A549 (cell line): Measurements from ENCODE around the gene CD96. TPM values are rescaled to one million over a fixed set of nuclear protein-coding genes. Genes with fewer than 3 reads are reported as not detected.

Source experiments
- ATAC-seq, 2 experiments: fragments of 200-7000 bp in 1 of 2; fragments of >200 bp in 1 of 2; cut with Nextera tagmentation in 1 of 2; cut with Tn5 transposase in 1 of 2; 3 replicates each; pipeline versions ENCODE4 v1.8.0 to v1.9.1; 2018 to 2020; ENCODE audit warnings: mild to moderate bottlenecking in 1 of 2, moderate library complexity in 1 of 2
- CTCF ChIA-PET: fragments of 300-600 bp; sonication (Branson Sonifier 250); formaldehyde crosslinking; extraction: SDS; loops from one replicate; lab custom pipeline; 2021; ENCODE audit warnings: antibody characterized with exemption, inconsistent platforms; lab: Yijun Ruan, JAX
- POLR2A ChIA-PET: fragments of 350-600 bp; formaldehyde crosslinking; extraction: SDS; loops from one replicate; lab custom pipeline; 2021; ENCODE audit warnings: antibody characterized with exemption, inconsistent platforms; lab: Yijun Ruan, JAX
- DNase-seq, 2 experiments: peaks; one replicate each; pipeline versions ENCODE4 v3.0.0 to v3.0.0-alpha.2; 2011 to 2016; ENCODE audit warnings: low read depth in 1 of 2, low spot score in 1 of 2
- FAIRE-seq: peaks from 2 replicates; lab custom pipeline; 2011; peaks lifted over from hg19 to GRCh38; lab: Jason Lieb, UNC
- H3K27ac ChIP-seq, 2 experiments: fragments of >200 bp; sonication (Bioruptor Twin); formaldehyde crosslinking; 3 replicates each; pipeline ENCODE4 v1.5.1; 2016 to 2017
- H3K4me1 ChIP-seq: fragments of >200 bp; sonication (Bioruptor Twin); formaldehyde crosslinking; 3 replicates; pipeline ENCODE4 v1.6.1; 2016
- H3K4me2 ChIP-seq: fragments of >200 bp; sonication (Bioruptor Twin); formaldehyde crosslinking; 3 replicates; pipeline ENCODE4 v1.6.1; 2016
- H3K4me3 ChIP-seq: fragments of >200 bp; sonication (Bioruptor Twin); formaldehyde crosslinking; 3 replicates; pipeline ENCODE4 v1.5.1; 2016
- H3K9me3 ChIP-seq: fragments of >200 bp; sonication (Bioruptor Twin); formaldehyde crosslinking; 3 replicates; pipeline ENCODE4 v1.6.1; 2016
- BCL3 ChIP-seq: fragments of >200 bp; sonication (Bioruptor Twin); formaldehyde crosslinking; IDR thresholded peaks from 3 replicates; pipeline ENCODE4 v1.6.1; 2016
- BHLHE40 ChIP-seq: IDR thresholded peaks from 2 replicates; pipeline ENCODE4 v1.6.1; 2012; ENCODE audit warnings: low read depth, low read length, inconsistent platforms
- CBX2 ChIP-seq: fragments of 200-600 bp; sonication (generic); IDR thresholded peaks from 2 replicates; pipeline ENCODE4 v1.6.1; 2016; ENCODE audit warnings: low read depth, mild to moderate bottlenecking, borderline replicate concordance
- CEBPB ChIP-seq, 2 experiments: fragments of >200 bp in 1 of 2; sonication (Bioruptor Twin) in 1 of 2; formaldehyde crosslinking in 1 of 2; IDR thresholded peaks; 2 replicates each; pipeline ENCODE4 v1.6.1; 2012 to 2016
- CHD4 ChIP-seq: fragments of 200-600 bp; sonication (generic); IDR thresholded peaks from 2 replicates; pipeline ENCODE4 v1.6.1; 2016; ENCODE audit warnings: antibody characterized with exemption, mild to moderate bottlenecking, borderline replicate concordance
- CTCF ChIP-seq: fragments of >200 bp; sonication (Bioruptor Twin); formaldehyde crosslinking; IDR thresholded peaks from 3 replicates; pipeline ENCODE4 v1.5.1; 2016
- E2F6 ChIP-seq: IDR thresholded peaks from 2 replicates; pipeline ENCODE4 v1.6.1; 2012; ENCODE audit warnings: low read depth, borderline replicate concordance
- EHF ChIP-seq: fragments of 250-450 bp; sonication (Bioruptor Pico); IDR thresholded peaks from 2 replicates; pipeline ENCODE4 v1.5.0; 2020; ENCODE audit warnings: mild to moderate bottlenecking
- ESRRA ChIP-seq: fragments of 150-350 bp; IDR thresholded peaks from 2 replicates; pipeline ENCODE4 v1.6.1; 2014; ENCODE audit warnings: mild to moderate bottlenecking, low read length, borderline replicate concordance
- GATA3 ChIP-seq: IDR thresholded peaks from 2 replicates; pipeline ENCODE4 v1.6.1; 2012; ENCODE audit warnings: borderline replicate concordance
- HOXA7 ChIP-seq: fragments of 250-450 bp; sonication (Bioruptor Pico); IDR thresholded peaks from 2 replicates; pipeline ENCODE4 v1.5.0; 2020; ENCODE audit warnings: mild to moderate bottlenecking, moderate library complexity
- HOXB5 ChIP-seq: fragments of 250-450 bp; sonication (Bioruptor Pico); IDR thresholded peaks from 2 replicates; pipeline ENCODE4 v1.5.0; 2020; ENCODE audit warnings: mild to moderate bottlenecking, moderate library complexity
- KDM5A ChIP-seq: fragments of 200-600 bp; sonication (generic); IDR thresholded peaks from 2 replicates; pipeline ENCODE4 v1.6.1; 2016; ENCODE audit warnings: antibody characterized with exemption, mild to moderate bottlenecking
- MAZ ChIP-seq: fragments of 150-350 bp; IDR thresholded peaks from 2 replicates; pipeline ENCODE4 v1.6.1; 2014; ENCODE audit warnings: antibody characterized with exemption, low read depth, low read length, borderline replicate concordance
- NPAS2 ChIP-seq: fragments of 250-450 bp; sonication (Bioruptor Pico); IDR thresholded peaks from 2 replicates; pipeline ENCODE4 v1.8.0; 2022; ENCODE audit warnings: mild to moderate bottlenecking, moderate library complexity, borderline replicate concordance
- POLR2A ChIP-seq: IDR thresholded peaks from 2 replicates; pipeline ENCODE4 v1.6.1; 2012; ENCODE audit warnings: mild to moderate bottlenecking, low read length
- POLR2AphosphoS2 ChIP-seq: conservative IDR thresholded peaks from 2 replicates; pipeline ENCODE4 v1.6.1; 2012; ENCODE audit warnings: low read length, improper control_type of control experiment, inconsistent platforms
- RAD21 ChIP-seq, 2 experiments: fragments of >200 bp in 1 of 2; sonication (Bioruptor Twin) in 1 of 2; formaldehyde crosslinking in 1 of 2; IDR thresholded peaks in 1 of 2; conservative IDR thresholded peaks in 1 of 2; 2 replicates in 1 of 2; 3 replicates in 1 of 2; pipeline ENCODE4 v1.6.1; 2012 to 2018; ENCODE audit warnings: inconsistent platforms in 1 of 2
- SMC3 ChIP-seq: fragments of >200 bp; sonication (Bioruptor Twin); formaldehyde crosslinking; IDR thresholded peaks from 3 replicates; pipeline ENCODE4 v1.6.1; 2018; ENCODE audit warnings: inconsistent platforms
- TFCP2L1 ChIP-seq: fragments of 250-450 bp; sonication (Bioruptor Pico); IDR thresholded peaks from 2 replicates; pipeline ENCODE4 v1.5.0; 2021; ENCODE audit warnings: mild to moderate bottlenecking
- ZSCAN20 ChIP-seq: fragments of 250-450 bp; sonication (Bioruptor Pico); IDR thresholded peaks from 2 replicates; pipeline ENCODE4 v1.8.0; 2022; ENCODE audit warnings: mild to moderate bottlenecking, moderate library complexity
- WGBS: methylation state at CpG from one replicate; pipeline ENCODE4 v1.1.6; 2017; ENCODE audit errors: missing lambda C conversion rate; 5-methylcytosine and 5-hydroxymethylcytosine counted together
- polyA plus RNA-seq, 4 experiments: library from polyadenylated mRNA; depleted of rRNA in 3 of 4; stranded (reverse); fragments of >200 nt; fragmentation: RNase III in 1 of 4; extraction: RNeasy Plus Mini Kit Qiagen cat#74134 plus additional on column Dnase treatment in 1 of 4; gene quantifications; 2 replicates in 3 of 4; 3 replicates in 1 of 4; pipeline ENCODE4 v1.2.3, GENCODE V29; 2011 to 2017
- TF ChIP-seq, protein P1 (sequence below): fragments of 150-350 bp; IDR thresholded peaks from 2 replicates; pipeline ENCODE4 v1.6.1; 2014; ENCODE audit warnings: low read depth, mild to moderate bottlenecking, low read length
- TF ChIP-seq, protein P2 (sequence below): fragments of 250-450 bp; sonication (Bioruptor Pico); IDR thresholded peaks from 2 replicates; pipeline ENCODE4 v1.5.0; 2020; ENCODE audit warnings: low read depth, mild to moderate bottlenecking, moderate library complexity
- TF ChIP-seq, protein P3 (sequence below): fragments of 450-650 bp; IDR thresholded peaks from 2 replicates; pipeline ENCODE4 v1.6.1; 2014; ENCODE audit warnings: antibody characterized with exemption
- TF ChIP-seq, protein P4 (sequence below): fragments of >200 bp; sonication (Bioruptor Twin); formaldehyde crosslinking; IDR thresholded peaks from 2 replicates; pipeline ENCODE4 v1.6.1; 2016

CD96 gene
- polyA plus RNA-seq, 2 of the 4 experiments (the other 2 are of a cell fraction), result not detected

DNA sequence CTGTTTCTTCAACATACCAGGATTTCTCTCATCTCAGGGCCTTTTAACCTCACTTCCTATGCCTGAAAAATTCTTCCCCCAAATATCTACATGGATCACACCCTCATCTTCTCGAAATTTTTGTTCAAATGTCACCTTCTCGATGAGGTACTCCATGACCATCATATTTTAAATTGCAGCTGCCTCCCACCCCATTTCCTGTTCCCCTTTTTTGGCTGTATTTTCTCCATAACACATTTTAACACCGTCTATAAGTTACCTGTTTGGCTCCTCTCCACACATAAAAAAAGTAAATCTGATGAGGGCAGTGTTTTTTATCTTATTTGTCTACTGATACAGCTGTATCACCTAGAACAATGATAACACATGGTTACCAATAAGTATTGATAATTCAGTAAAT, 73.9 kb downstream of the CD96 start (continued):
- TF ChIP-seq HOXB5 (CRISPR knock-in tag) (no peak), BCL3 (no peak), NPAS2 (CRISPR knock-in tag) (no peak), ZSCAN20 (no peak), GATA3 (no peak), POLR2AphosphoS2 (no peak), HOXA7 (CRISPR knock-in tag) (no peak)
- TF ChIP-seq, protein P1, sequence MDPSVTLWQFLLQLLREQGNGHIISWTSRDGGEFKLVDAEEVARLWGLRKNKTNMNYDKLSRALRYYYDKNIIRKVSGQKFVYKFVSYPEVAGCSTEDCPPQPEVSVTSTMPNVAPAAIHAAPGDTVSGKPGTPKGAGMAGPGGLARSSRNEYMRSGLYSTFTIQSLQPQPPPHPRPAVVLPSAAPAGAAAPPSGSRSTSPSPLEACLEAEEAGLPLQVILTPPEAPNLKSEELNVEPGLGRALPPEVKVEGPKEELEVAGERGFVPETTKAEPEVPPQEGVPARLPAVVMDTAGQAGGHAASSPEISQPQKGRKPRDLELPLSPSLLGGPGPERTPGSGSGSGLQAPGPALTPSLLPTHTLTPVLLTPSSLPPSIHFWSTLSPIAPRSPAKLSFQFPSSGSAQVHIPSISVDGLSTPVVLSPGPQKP, result no peak
- TF ChIP-seq, all 56 proteins: peak for 0

- FAIRE-seq (no peak), ATAC-seq (peak; percentile 23 to 80; a peak in 4 of 6 replicates), DNase-seq (peak in 1 of 2 experiments; percentile 59)
- H3K9me3 ChIP-seq, result no peaks in the 10 kb centered on the region
- H3K4me1 ChIP-seq, result peaks cover 14% of the 10 kb centered on the region; the same call in 1 of the 3 replicates
- WGBS, result 51% methylated on average over 5 of the region's 6 CpGs
- H3K27ac ChIP-seq, result peak overlapping the region in 1 of 2 experiments; percentile 10; a peak in 1 of 6 replicates
- H3K4me3 ChIP-seq, result no peak overlapping the region
- H3K4me2 ChIP-seq, result no peak overlapping the region
- ChIA-PET POLR2A (no interaction called here), CTCF (interaction anchor here (0.7 to 3.3 kb wide), 8 partner anchors 9 to 75 kb away, joined by 3 to 18 read pairs (median 4); no protein-coding TSS in a partner anchor)
- TF ChIP-seq CTCF (peak; percentile 27; the same call in 2 of the 3 replicates), HOXA7 (CRISPR knock-in tag) (no peak), SMC3 (peak; percentile 40; the same call in 2 of the 3 replicates), POLR2AphosphoS2 (no peak), RAD21 (conservative IDR thresholded peaks at IDR 0.05 in 1 of 2, IDR thresholded peaks at IDR 0.05 in 1 of 2) (peak in 1 of 2 experiments; percentile 52; a peak in 3 of 5 replicates)
Observed at GRCh38 chr3:111616417-111617105, 74.6 kb downstream of the CD96 start.

DNA sequence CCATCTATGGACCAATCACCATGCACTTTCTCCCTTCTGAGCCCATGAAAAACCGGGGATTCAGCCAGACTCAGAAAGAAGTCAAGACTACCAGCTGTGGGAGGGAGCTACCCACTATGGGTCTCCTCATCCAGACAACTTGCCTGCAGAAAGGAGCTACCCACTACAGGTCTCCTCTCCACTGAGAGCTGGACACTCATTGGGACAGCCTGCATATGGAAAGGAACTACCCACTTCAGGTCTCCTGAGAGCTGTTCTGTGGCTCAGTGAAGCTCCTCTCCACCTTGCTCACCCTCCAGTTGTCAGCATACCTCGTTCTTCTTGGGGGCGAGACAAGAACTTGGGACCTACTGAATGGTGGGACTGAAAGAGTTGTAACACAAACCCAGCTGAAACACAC, 75.4 kb downstream of the CD96 start:
- no peak overlapping the region for H3K4me3 ChIP-seq
- H3K27ac ChIP-seq, result no peak overlapping the region
- peaks cover 14% of the 10 kb centered on the region; the same call in 1 of the 3 replicates for H3K4me1 ChIP-seq
- FAIRE-seq (no peak), ATAC-seq (no peak), DNase-seq (no peak)
- ChIA-PET CTCF (interaction anchor here (0.7 to 3.3 kb wide), 6 partner anchors 9 to 74 kb away, joined by 3 to 18 read pairs (median 4); no protein-coding TSS in a partner anchor), POLR2A (interaction anchor here (1.3 kb wide), 1 partner anchor 32 kb away, joined by 3 read pairs; no protein-coding TSS in a partner anchor)
- TF ChIP-seq POLR2A (no peak), BCL3 (no peak), RAD21 (conservative IDR thresholded peaks at IDR 0.05 in 1 of 2, IDR thresholded peaks at IDR 0.05 in 1 of 2) (no peak), E2F6 (no peak), BHLHE40 (no peak), CHD4 (no peak), TFCP2L1 (no peak), ESRRA (no peak), EHF (CRISPR knock-in tag) (no peak), CBX2 (no peak), KDM5A (no peak), MAZ (no peak), CEBPB (IDR thresholded peaks at IDR 0.05) (no peak)
- TF ChIP-seq, protein P2, sequence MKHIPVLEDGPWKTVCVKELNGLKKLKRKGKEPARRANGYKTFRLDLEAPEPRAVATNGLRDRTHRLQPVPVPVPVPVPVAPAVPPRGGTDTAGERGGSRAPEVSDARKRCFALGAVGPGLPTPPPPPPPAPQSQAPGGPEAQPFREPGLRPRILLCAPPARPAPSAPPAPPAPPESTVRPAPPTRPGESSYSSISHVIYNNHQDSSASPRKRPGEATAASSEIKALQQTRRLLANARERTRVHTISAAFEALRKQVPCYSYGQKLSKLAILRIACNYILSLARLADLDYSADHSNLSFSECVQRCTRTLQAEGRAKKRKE (CRISPR knock-in tag), result no peak
- TF ChIP-seq, protein P3, sequence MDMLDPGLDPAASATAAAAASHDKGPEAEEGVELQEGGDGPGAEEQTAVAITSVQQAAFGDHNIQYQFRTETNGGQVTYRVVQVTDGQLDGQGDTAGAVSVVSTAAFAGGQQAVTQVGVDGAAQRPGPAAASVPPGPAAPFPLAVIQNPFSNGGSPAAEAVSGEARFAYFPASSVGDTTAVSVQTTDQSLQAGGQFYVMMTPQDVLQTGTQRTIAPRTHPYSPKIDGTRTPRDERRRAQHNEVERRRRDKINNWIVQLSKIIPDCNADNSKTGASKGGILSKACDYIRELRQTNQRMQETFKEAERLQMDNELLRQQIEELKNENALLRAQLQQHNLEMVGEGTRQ, result no peak
- TF ChIP-seq, protein P4, sequence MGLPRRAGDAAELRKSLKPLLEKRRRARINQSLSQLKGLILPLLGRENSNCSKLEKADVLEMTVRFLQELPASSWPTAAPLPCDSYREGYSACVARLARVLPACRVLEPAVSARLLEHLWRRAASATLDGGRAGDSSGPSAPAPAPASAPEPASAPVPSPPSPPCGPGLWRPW, result no peak
- no peak overlapping the region for H3K4me2 ChIP-seq
- H3K9me3 ChIP-seq, result no peaks in the 10 kb centered on the region
- 62% methylated on average over 3 of the region's 3 CpGs for WGBS
